Measurements from ENCODE around the gene BRINP2. TPM values are rescaled to one million over a fixed set of nuclear protein-coding genes. Genes with fewer than 3 reads are reported as not detected.

Gene BRINP2
- total and polyA plus RNA-seq, 2 of the 8 experiments (the other 6 are each of a cell fraction or from before 2014, with no cell fraction given), result 0.39 to 0.42 TPM

DNA sequence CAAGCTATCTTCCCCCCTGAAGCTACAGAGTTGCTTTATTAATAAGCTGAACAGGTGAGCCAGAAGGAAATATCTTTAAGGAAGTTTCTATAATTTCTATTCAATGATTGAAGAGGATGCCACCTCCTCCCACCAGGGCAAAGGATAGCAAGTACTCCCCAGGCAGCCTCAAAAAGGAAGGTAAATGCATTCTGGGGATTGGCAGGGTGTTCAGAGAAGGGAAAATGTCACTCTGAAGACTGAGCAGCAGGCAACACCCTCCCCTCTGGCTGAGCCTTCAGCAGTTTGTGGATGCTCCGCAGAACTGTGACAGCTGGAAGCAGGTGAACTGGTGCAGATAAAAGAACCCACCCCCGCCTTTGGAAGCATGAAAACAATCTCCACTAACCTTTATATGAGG lies 140.8 kb downstream of the BRINP2 start:
- H3K56ac ChIP-seq (replicated peaks; ENCODE audit: insufficient read length, low read depth, low read length), result no peak overlapping the region
- H4K5ac ChIP-seq (ENCODE audit: insufficient read length, low read depth, low read length), result no peak overlapping the region
- H3K36me3 ChIP-seq (ENCODE audit: control insufficient read depth in 2 of 4, insufficient read depth in 4 of 4, low read length in 3 of 4), result no peaks in the 10 kb centered on the region
- H3K23ac ChIP-seq (ENCODE audit: insufficient read length), result no peak overlapping the region
- H3K27me3 ChIP-seq (replicated peaks in 1 of 4; ENCODE audit: control insufficient read depth in 3 of 4, extremely low read depth in 1 of 4, insufficient read depth in 3 of 4, low read length in 3 of 4), result no peaks in the 10 kb centered on the region
- no peak overlapping the region for H2AK5ac ChIP-seq (ENCODE audit: low read depth, low read length)
- no peak overlapping the region for H3K4me2 ChIP-seq (ENCODE audit: insufficient read depth in 1 of 2, low read depth in 2 of 2, low read length in 2 of 2)
- H4K91ac ChIP-seq (replicated peaks; ENCODE audit: insufficient read length, low read length), result no peak overlapping the region
- H3K27ac ChIP-seq (ENCODE audit: low read depth, low read length), result no peak overlapping the region
- H4K8ac ChIP-seq (ENCODE audit: extremely low read depth, insufficient read depth, low read length), result no peak overlapping the region
- H2AFZ ChIP-seq (ENCODE audit: low read length), result no peak overlapping the region
- ChIA-PET POLR2A (ENCODE audit: partially characterized antibody) (no interaction called here), CTCF (ENCODE audit: partially characterized antibody) (interaction anchor here (0.8 to 1.3 kb wide), 6 partner anchors 10 to 635 kb away, joined by 3 to 6 read pairs (median 3); no protein-coding TSS in a partner anchor)
- no peak overlapping the region for H3K4ac ChIP-seq (replicated peaks; ENCODE audit: insufficient read length, low read depth, low read length)
- no peak overlapping the region for H3K18ac ChIP-seq (ENCODE audit: extremely low read depth, low read length)
- H3K4me3 ChIP-seq (ENCODE audit: extremely low read depth in 1 of 4, insufficient read depth in 2 of 4, low read depth in 3 of 4, low read length in 4 of 4), result no peak overlapping the region
- H2BK12ac ChIP-seq (ENCODE audit: low read depth, low read length), result no peak overlapping the region
- FAIRE-seq (no peak), DNase-seq (ENCODE audit: low read depth in 1 of 2, low spot score in 2 of 2) (no peak)
- H3K79me2 ChIP-seq (ENCODE audit: control insufficient read depth in 1 of 2, insufficient read depth in 2 of 2, low read length in 2 of 2), result no peaks in the 10 kb centered on the region
- no peaks in the 10 kb centered on the region for H4K20me1 ChIP-seq (replicated peaks in 1 of 2; ENCODE audit: control insufficient read depth in 1 of 2, insufficient read depth in 2 of 2, low read length in 2 of 2)
- H2BK20ac ChIP-seq (ENCODE audit: low read length), result no peak overlapping the region
- H3K9ac ChIP-seq (replicated peaks in 1 of 4; ENCODE audit: extremely low read depth in 1 of 4, low read depth in 3 of 4, low read length in 3 of 4), result no peak overlapping the region
- H2BK15ac ChIP-seq (ENCODE audit: low read length), result no peak overlapping the region
- no peaks in the 10 kb centered on the region for H3K4me1 ChIP-seq (replicated peaks in 1 of 4; ENCODE audit: control insufficient read depth in 3 of 4, insufficient read depth in 4 of 4, low read length in 3 of 4)
- no peaks in the 10 kb centered on the region for H3K9me3 ChIP-seq (ENCODE audit: insufficient read depth in 2 of 2, low read depth in 1 of 2, low read length in 1 of 2)
- H3K79me1 ChIP-seq (ENCODE audit: low read depth, low read length), result no peaks in the 10 kb centered on the region
- WGBS, 2 experiments (ENCODE audit: extremely low coverage in 1 of 2, insufficient coverage in 1 of 2, insufficient read length in 1 of 2, insufficient replicate concordance in 2 of 2, low coverage in 1 of 2, low lambda C conversion rate in 2 of 2, missing lambda C conversion rate in 1 of 2), result 79% methylated on average over 2 of the region's 2 CpGs; no CpG with 5 or more reads in 1 of the 2 experiments
- H2BK5ac ChIP-seq (ENCODE audit: low read depth, low read length), result no peak overlapping the region
- H3K23me2 ChIP-seq (ENCODE audit: low read depth, low read length), result no peaks in the 10 kb centered on the region
- H3K14ac ChIP-seq (ENCODE audit: insufficient read length), result no peak overlapping the region
- no peak overlapping the region for H2BK120ac ChIP-seq (replicated peaks; ENCODE audit: low read depth, low read length)

Measured in H1 (cell line).